ENCODE data around the gene ZNF530.

GRCh38 chr19:57583104-57583520 lies 16.6 kb upstream of the ZNF530 start:
- no peak for TF ChIP-seq CTCF (IDR thresholded peaks at IDR 0.05)
- TF ChIP-seq POLR2AphosphoS5 (IDR thresholded peaks at IDR 0.05), result no peak

Measured in suprapubic skin (tissue), 3 donors.